Osteocyte (in vitro differentiated cells): ENCODE data around the gene WDR86. TPM values are rescaled to one million over a fixed set of nuclear protein-coding genes. Genes with fewer than 3 reads are reported as not detected.

Experiments
- DNase-seq: peaks from one replicate; pipeline ENCODE4 v3.0.0; 2021; ENCODE audit warnings: mixed read lengths; ENCODE audit not compliant: unreplicated experiment; ENCODE audit errors: extremely low spot score
- H3K27ac Mint-ChIP-seq: one replicate; pipeline ENCODE4 v1.8.0; 2021; ENCODE audit warnings: mild to moderate bottlenecking, mixed read lengths; ENCODE audit not compliant: unreplicated experiment
- H3K27me3 Mint-ChIP-seq: one replicate; pipeline ENCODE4 v1.8.0; 2021; ENCODE audit warnings: mixed read lengths; ENCODE audit not compliant: unreplicated experiment
- H3K36me3 Mint-ChIP-seq: one replicate; pipeline ENCODE4 v1.8.0; 2021; ENCODE audit warnings: mixed read lengths; ENCODE audit not compliant: unreplicated experiment
- H3K4me1 Mint-ChIP-seq: one replicate; pipeline ENCODE4 v1.8.0; 2021; ENCODE audit warnings: mixed read lengths; ENCODE audit not compliant: unreplicated experiment
- H3K4me3 Mint-ChIP-seq: one replicate; pipeline ENCODE4 v1.8.0; 2021; ENCODE audit warnings: mild to moderate bottlenecking, moderate library complexity, mixed read lengths; ENCODE audit not compliant: unreplicated experiment
- H3K9me3 Mint-ChIP-seq: one replicate; pipeline ENCODE4 v1.8.0; 2021; ENCODE audit warnings: mixed read lengths; ENCODE audit not compliant: unreplicated experiment
- total RNA-seq: library from RNA; stranded (reverse); gene quantifications from 2 replicates; pipeline ENCODE4 v1.2.1, GENCODE V29; 2021
- TF ChIP-seq, protein P1 (sequence below): fragments of 200-600 bp; sonication (generic); IDR thresholded peaks from 2 replicates; pipeline ENCODE4 v1.5.0; 2021; ENCODE audit warnings: antibody characterized with exemption, mild to moderate bottlenecking, moderate library complexity

WDR86 gene
- total RNA-seq, 1 donor from 2014 or later, result not detected

DNA sequence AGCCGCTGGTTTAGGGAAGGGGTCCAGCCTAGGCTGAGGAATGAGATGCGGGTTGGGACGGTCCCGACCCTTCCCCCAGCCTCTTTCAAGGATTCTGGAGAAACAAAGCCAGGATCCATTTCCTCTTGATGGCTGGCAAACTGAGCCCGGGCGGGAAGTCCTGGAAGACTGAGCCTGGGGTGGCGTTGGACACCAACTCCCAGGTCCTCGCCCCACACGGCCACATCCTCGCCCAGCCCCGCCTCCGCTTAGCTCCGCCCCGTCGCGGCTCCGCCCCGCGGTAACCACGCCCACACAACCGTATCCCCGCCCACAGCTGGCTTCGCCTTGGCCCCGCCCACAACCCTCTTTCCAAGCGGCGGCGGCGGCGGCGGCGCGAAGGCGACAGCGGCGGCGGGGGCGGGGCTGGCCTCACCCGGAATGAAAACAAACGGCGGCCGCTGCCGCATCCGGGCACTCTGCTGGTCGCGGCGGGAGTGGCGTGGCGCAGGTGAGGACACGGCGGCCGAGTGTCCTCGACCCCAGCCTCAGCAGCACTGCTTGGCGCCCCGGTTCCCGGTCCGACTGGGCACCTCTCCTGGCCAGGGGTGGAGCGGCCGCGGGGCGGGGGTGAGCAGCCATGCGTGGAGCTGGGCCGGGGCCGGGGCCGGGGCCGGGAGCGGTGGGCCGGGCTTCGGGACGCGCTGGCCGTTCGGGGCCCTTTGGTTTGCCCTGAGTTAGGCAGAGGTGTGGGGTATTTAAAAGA, 68.3 kb downstream of the WDR86 start, which contains the start of gene NUB1:
Gene NUB1, plus strand, starts transcription at position 456 of the 745 bp plus-strand sequence. CDS start 3,538 bp downstream, outside the sequence.
- H3K4me3 Mint-ChIP-seq, result peak within 1 kb of the TSS; percentile 83
- peaks cover 16% of the 10 kb centered on the region for H3K4me1 Mint-ChIP-seq
- no peaks in the 10 kb centered on the region for H3K9me3 Mint-ChIP-seq
- peak within 1 kb of the TSS; percentile 66 for H3K27ac Mint-ChIP-seq
- DNase-seq, result peak; percentile 98
- peaks cover 7% of the 10 kb centered on the region for H3K27me3 Mint-ChIP-seq
- H3K36me3 Mint-ChIP-seq, result peaks cover 11% of the 10 kb centered on the region
- TF ChIP-seq, protein P1, sequence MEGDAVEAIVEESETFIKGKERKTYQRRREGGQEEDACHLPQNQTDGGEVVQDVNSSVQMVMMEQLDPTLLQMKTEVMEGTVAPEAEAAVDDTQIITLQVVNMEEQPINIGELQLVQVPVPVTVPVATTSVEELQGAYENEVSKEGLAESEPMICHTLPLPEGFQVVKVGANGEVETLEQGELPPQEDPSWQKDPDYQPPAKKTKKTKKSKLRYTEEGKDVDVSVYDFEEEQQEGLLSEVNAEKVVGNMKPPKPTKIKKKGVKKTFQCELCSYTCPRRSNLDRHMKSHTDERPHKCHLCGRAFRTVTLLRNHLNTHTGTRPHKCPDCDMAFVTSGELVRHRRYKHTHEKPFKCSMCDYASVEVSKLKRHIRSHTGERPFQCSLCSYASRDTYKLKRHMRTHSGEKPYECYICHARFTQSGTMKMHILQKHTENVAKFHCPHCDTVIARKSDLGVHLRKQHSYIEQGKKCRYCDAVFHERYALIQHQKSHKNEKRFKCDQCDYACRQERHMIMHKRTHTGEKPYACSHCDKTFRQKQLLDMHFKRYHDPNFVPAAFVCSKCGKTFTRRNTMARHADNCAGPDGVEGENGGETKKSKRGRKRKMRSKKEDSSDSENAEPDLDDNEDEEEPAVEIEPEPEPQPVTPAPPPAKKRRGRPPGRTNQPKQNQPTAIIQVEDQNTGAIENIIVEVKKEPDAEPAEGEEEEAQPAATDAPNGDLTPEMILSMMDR, result no peak

DNA sequence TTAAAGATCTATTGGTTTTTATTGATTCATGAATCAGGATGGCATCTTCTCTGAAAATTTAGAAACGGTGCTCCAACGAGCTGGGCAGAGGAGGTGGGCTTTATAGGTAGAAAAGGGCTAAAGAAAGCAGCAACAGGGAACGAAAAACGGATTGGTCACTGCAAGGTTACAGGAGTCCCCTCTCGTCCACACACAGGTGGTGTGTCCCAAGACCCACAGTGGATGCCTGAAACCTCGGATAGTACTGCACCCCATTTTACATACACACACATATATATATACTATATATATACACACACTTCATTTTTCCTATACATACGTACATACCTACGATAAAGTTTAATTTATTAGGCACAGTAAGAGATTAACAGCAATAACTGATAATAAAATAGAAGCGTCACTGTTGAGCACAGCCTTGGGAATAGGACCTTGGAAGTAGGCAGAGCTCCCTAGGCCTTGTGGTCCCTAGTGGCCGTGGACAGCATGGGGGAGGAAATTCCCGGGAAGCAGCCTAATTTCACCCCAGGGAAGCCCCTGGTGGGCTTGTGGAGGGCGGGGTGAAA, 69.0 kb downstream of the WDR86 start:
- peak; percentile 30 for DNase-seq
- H3K4me3 Mint-ChIP-seq, result peak overlapping the region; percentile 83
- no peaks in the 10 kb centered on the region for H3K9me3 Mint-ChIP-seq
- TF ChIP-seq, protein P1, result no peak
- H3K36me3 Mint-ChIP-seq, result peaks cover 6% of the 10 kb centered on the region
- H3K27ac Mint-ChIP-seq, result peak overlapping the region; percentile 14
- peaks cover 14% of the 10 kb centered on the region for H3K27me3 Mint-ChIP-seq
- peaks cover 16% of the 10 kb centered on the region for H3K4me1 Mint-ChIP-seq

DNA sequence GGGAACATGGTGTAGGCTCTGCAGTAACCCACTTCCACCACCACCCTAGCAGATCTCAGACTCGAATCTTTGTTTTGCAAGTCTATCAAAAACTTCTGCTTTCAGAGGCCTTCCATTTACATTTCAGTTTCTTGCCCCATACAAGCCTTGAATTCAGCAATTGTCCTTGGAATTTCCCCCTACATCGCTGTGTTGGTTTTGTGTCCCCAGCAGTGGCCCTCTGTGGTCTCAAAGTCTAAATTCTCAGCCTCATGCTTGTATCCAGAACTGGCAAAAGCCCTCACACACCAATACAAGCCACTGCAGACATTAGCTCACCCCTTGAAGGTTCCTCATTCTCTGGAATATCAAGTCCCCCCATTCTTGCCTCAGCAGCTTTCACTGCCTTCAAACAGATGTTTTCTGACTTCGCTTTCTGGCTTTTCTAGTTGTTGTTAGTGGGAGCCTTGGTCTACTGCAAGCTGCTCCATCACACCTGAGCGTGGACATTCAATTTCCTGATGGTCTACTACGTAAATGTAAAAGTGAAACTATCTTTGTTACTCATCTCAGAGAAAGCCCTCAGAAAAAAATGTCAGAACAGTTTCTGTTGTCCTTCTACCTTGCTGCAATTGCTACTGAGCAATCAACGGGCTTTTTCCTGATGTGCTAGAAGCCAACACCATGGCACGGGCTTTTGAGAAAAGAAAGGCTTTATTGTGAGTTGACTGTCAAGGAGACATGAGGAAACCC, 70.0 kb downstream of the WDR86 start:
- Mint-ChIP-seq H3K36me3 (no peaks in the 10 kb centered on the region), H3K9me3 (no peaks in the 10 kb centered on the region), H3K27ac (no peak overlapping the region), H3K4me1 (peaks cover 15% of the 10 kb centered on the region), H3K27me3 (peaks cover 19% of the 10 kb centered on the region), H3K4me3 (no peak overlapping the region)
- peak; percentile 38 for DNase-seq
- TF ChIP-seq, protein P1, result no peak

DNA sequence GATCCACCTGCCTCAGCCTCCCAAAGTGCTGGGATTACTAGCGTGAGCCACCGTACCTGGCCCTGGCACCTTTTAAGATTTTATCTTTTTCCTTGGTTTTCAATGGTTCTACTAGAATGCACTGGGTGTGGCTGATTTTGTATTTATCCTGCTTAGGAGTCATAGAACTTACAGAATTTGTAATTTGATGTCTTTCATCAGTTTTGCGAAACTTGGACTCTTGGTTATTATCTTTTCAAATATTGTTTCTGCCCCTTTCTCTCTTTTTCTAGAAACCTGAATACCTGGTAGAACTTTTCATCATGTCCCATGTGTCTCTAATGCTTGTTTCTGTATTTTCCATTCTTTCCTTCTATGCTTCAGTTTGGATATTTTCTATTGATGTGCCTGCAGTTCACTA, 71.0 kb downstream of the WDR86 start:
- DNase-seq, result no peak
- Mint-ChIP-seq H3K27me3 (peaks cover 23% of the 10 kb centered on the region), H3K27ac (no peak overlapping the region), H3K9me3 (no peaks in the 10 kb centered on the region), H3K36me3 (no peaks in the 10 kb centered on the region), H3K4me1 (peaks cover 15% of the 10 kb centered on the region), H3K4me3 (no peak overlapping the region)
- TF ChIP-seq, protein P1, result no peak

DNA sequence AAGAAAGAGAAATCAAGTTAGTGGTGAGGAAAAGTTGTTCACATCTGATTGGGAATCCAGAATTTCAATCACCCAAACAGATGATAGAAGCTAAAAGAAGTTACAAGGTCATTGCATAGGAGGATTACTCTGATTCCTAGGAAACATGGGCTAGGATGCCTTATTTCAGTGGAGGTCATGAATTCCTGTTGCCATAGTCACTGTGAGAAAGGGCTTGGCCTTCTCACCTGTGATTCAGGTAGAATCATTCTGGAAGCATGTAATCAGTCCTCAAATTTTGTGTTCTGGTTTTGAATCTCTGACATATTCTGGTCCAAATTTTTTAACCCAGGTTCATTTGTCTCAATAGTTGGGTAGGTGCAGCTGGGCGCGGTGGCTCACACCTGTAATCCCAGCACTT, 72.5 kb downstream of the WDR86 start:
- H3K9me3 Mint-ChIP-seq, result no peaks in the 10 kb centered on the region
- H3K27me3 Mint-ChIP-seq, result peaks cover 31% of the 10 kb centered on the region
- H3K27ac Mint-ChIP-seq, result no peak overlapping the region
- H3K36me3 Mint-ChIP-seq, result no peaks in the 10 kb centered on the region
- DNase-seq, result no peak
- H3K4me3 Mint-ChIP-seq, result no peak overlapping the region
- TF ChIP-seq, protein P1, result no peak
- H3K4me1 Mint-ChIP-seq, result peaks cover 3% of the 10 kb centered on the region
